ENCODE results near the gene MYO7A. TPM values are rescaled to one million over a fixed set of nuclear protein-coding genes. Genes with fewer than 3 reads are reported as not detected.

MYO7A gene
- total RNA-seq, 2 experiments from 2014 or later = 0.61 to 0.63 TPM

GRCh38 chr11:77114089-77114463, 14.0 kb upstream of the MYO7A start:
- Histone ChIP-seq H3K4me3 (ENCODE audit: low read length) (no peak overlapping the region), H3K27ac (ENCODE audit: low read depth in 1 of 2, low read length in 2 of 2) (no peak overlapping the region), H3K36me3 (ENCODE audit: insufficient read depth, low read length) (no peaks in the 10 kb centered on the region), H3K27me3 (ENCODE audit: control insufficient read depth in 1 of 2, insufficient read depth in 2 of 2, low read length in 2 of 2) (no peaks in the 10 kb centered on the region), H3K4me1 (ENCODE audit: insufficient read depth, low read length) (no peaks in the 10 kb centered on the region), H3K9me3 (ENCODE audit: control insufficient read depth in 1 of 2, insufficient read depth in 1 of 2, low read length in 2 of 2) (no peaks in the 10 kb centered on the region)
- ATAC-seq (ENCODE audit: poor library complexity) = no peak
- intact Hi-C loops (cut with DNase I, micrococcal nuclease) = no loop called here
- CTCF ChIA-PET = no interaction called here
- TF ChIP-seq CTCF (IDR thresholded peaks at IDR 0.05) = no peak
- no peaks in the 10 kb centered on the region for H3K27me3 Mint-ChIP-seq
- H3K9me3 Mint-ChIP-seq = no peaks in the 10 kb centered on the region
- POLR2A ChIA-PET = no interaction called here
- no peak overlapping the region for H3K27ac Mint-ChIP-seq
- DNase-seq = no peak
- H3K4me3 Mint-ChIP-seq = no peak overlapping the region
- H3K4me1 Mint-ChIP-seq (ENCODE audit: low read depth) = no peaks in the 10 kb centered on the region
- H3K36me3 Mint-ChIP-seq (ENCODE audit: low read depth) = no peaks in the 10 kb centered on the region

GRCh38 chr11:77115181-77115611, 12.8 kb upstream of the MYO7A start:
- no peaks in the 10 kb centered on the region for H3K36me3 ChIP-seq (ENCODE audit: insufficient read depth, low read length)
- Mint-ChIP-seq H3K27me3 (no peaks in the 10 kb centered on the region), H3K27ac (no peak overlapping the region), H3K4me1 (ENCODE audit: low read depth) (no peaks in the 10 kb centered on the region), H3K9me3 (no peaks in the 10 kb centered on the region), H3K36me3 (ENCODE audit: low read depth) (no peaks in the 10 kb centered on the region), H3K4me3 (no peak overlapping the region)
- intact Hi-C loops (cut with DNase I, micrococcal nuclease) = no loop called here
- no peaks in the 10 kb centered on the region for H3K4me1 ChIP-seq (ENCODE audit: insufficient read depth, low read length)
- POLR2A ChIA-PET = no interaction called here
- no peak for TF ChIP-seq CTCF (IDR thresholded peaks at IDR 0.05)
- H3K4me3 ChIP-seq (ENCODE audit: low read length) = no peak overlapping the region
- DNase-seq = no peak
- CTCF ChIA-PET = no interaction called here
- H3K27ac ChIP-seq (ENCODE audit: low read depth in 1 of 2, low read length in 2 of 2) = no peak overlapping the region
- H3K27me3 ChIP-seq (ENCODE audit: control insufficient read depth in 1 of 2, insufficient read depth in 2 of 2, low read length in 2 of 2) = no peaks in the 10 kb centered on the region
- ATAC-seq (ENCODE audit: poor library complexity) = no peak
- no peaks in the 10 kb centered on the region for H3K9me3 ChIP-seq (ENCODE audit: control insufficient read depth in 1 of 2, insufficient read depth in 1 of 2, low read length in 2 of 2)

- POLR2A ChIA-PET = no interaction called here
- Histone ChIP-seq H3K4me3 (ENCODE audit: low read length) (no peak overlapping the region), H3K36me3 (ENCODE audit: insufficient read depth, low read length) (no peaks in the 10 kb centered on the region), H3K9me3 (ENCODE audit: control insufficient read depth in 1 of 2, insufficient read depth in 1 of 2, low read length in 2 of 2) (no peaks in the 10 kb centered on the region), H3K4me1 (ENCODE audit: insufficient read depth, low read length) (no peaks in the 10 kb centered on the region), H3K27me3 (ENCODE audit: control insufficient read depth in 1 of 2, insufficient read depth in 2 of 2, low read length in 2 of 2) (no peaks in the 10 kb centered on the region), H3K27ac (ENCODE audit: low read depth in 1 of 2, low read length in 2 of 2) (no peak overlapping the region)
- H3K27ac Mint-ChIP-seq = no peak overlapping the region
- H3K4me1 Mint-ChIP-seq (ENCODE audit: low read depth) = no peaks in the 10 kb centered on the region
- H3K4me3 Mint-ChIP-seq = no peak overlapping the region
- TF ChIP-seq CTCF (IDR thresholded peaks at IDR 0.05) = no peak
- intact Hi-C loops (cut with DNase I, micrococcal nuclease) = no loop called here
- H3K36me3 Mint-ChIP-seq (ENCODE audit: low read depth) = no peaks in the 10 kb centered on the region
- H3K27me3 Mint-ChIP-seq = no peaks in the 10 kb centered on the region
- CTCF ChIA-PET = no interaction called here
- ATAC-seq (ENCODE audit: poor library complexity) (no peak), DNase-seq (no peak)
- H3K9me3 Mint-ChIP-seq = no peaks in the 10 kb centered on the region
These were observed 12.1 kb upstream of the MYO7A start for GRCh38 chr11:77115956-77116355.

All from CD4-positive, alpha-beta T cell (primary cell).